BLaER1 treated with 17β-estradiol and CSF1 and Interleukin-3, amounts not matched to agents 10 nM and 100 nM (cell line): Measurements from ENCODE around the gene GPR146.

ENCODE experiments used
- H3K27ac ChIP-seq, 11 experiments: shearing (Covaris generic); formaldehyde crosslinking; 2 replicates each; pipeline ENCODE4 v1.8.1; 2022
- H3K27me3 ChIP-seq, 11 experiments: shearing (Covaris generic); formaldehyde crosslinking; 2 replicates each; pipeline ENCODE4 v1.8.1; 2022
- H3K36me3 ChIP-seq, 11 experiments: shearing (Covaris generic); formaldehyde crosslinking; 2 replicates each; pipeline ENCODE4 v1.8.1; 2022
- H3K4me1 ChIP-seq, 10 experiments: shearing (Covaris generic); formaldehyde crosslinking; 2 replicates each; pipeline ENCODE4 v1.8.1; 2022
- H3K4me2 ChIP-seq, 11 experiments: shearing (Covaris generic); formaldehyde crosslinking; 2 replicates each; pipeline ENCODE4 v1.8.1; 2022
- H3K4me3 ChIP-seq, 10 experiments: shearing (Covaris generic); formaldehyde crosslinking; 2 replicates each; pipeline ENCODE4 v1.8.1; 2022
- H3K9ac ChIP-seq, 11 experiments: shearing (Covaris generic); formaldehyde crosslinking; 2 replicates each; pipeline ENCODE4 v1.8.1; 2022
- H3K9me3 ChIP-seq, 11 experiments: shearing (Covaris generic); formaldehyde crosslinking; replicated peaks in 1 of 11; 2 replicates each; pipeline ENCODE4 v1.8.1; 2022
- H4K20me1 ChIP-seq, 11 experiments: shearing (Covaris generic); formaldehyde crosslinking; 2 replicates each; pipeline ENCODE4 v1.8.1; 2022
- Cebpa-rat ChIP-seq, 11 experiments: shearing (Covaris generic); IDR thresholded peaks; 2 replicates each; pipeline ENCODE4 v1.8.1; 2022

The GPR146 gene

DNA sequence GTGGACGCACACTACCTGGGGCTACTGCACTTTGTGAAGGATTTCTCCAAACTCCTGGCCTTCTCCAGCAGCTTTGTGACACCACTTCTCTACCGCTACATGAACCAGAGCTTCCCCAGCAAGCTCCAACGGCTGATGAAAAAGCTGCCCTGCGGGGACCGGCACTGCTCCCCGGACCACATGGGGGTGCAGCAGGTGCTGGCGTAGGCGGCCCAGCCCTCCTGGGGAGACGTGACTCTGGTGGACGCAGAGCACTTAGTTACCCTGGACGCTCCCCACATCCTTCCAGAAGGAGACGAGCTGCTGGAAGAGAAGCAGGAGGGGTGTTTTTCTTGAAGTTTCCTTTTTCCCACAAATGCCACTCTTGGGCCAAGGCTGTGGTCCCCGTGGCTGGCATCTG, 14.0 kb downstream of the GPR146 start:
- Histone ChIP-seq H3K9me3 (no peaks in the 10 kb centered on the region), H3K9ac (peak overlapping the region in 8 of 11 experiments; percentile 10 to 58 (median 27); a peak in 11 of 22 replicates), H3K36me3 (peaks cover 0 to 15% (median 10%) of the 10 kb centered on the region in 11 experiments; a peak in 14 of 22 replicates), H3K4me3 (no peak overlapping the region), H4K20me1 (peaks cover 0 to 81% (median 50%) of the 10 kb centered on the region in 11 experiments; a peak in 18 of 22 replicates), H3K4me1 (peaks cover 91 to 96% (median 95%) of the 10 kb centered on the region in 10 experiments), H3K27me3 (peaks cover 0 to 25% (median 0%) of the 10 kb centered on the region in 11 experiments; a peak in 4 of 22 replicates), H3K27ac (peak overlapping the region in 8 of 11 experiments; percentile 12 to 92 (median 56); a peak in 14 of 22 replicates), H3K4me2 (peak overlapping the region; percentile 47 to 100 (median 100))
- no peak for TF ChIP-seq Cebpa-rat (IDR thresholded peaks at IDR 0.05)

- TF ChIP-seq Cebpa-rat (IDR thresholded peaks at IDR 0.05) = no peak
- Histone ChIP-seq H3K4me3 (no peak overlapping the region), H3K27me3 (peaks cover 0 to 25% (median 0%) of the 10 kb centered on the region in 11 experiments; a peak in 4 of 22 replicates), H4K20me1 (peaks cover 0 to 85% (median 55%) of the 10 kb centered on the region in 11 experiments; a peak in 18 of 22 replicates), H3K9me3 (no peaks in the 10 kb centered on the region), H3K4me2 (peak overlapping the region; percentile 47 to 100 (median 100)), H3K9ac (peak overlapping the region in 8 of 11 experiments; percentile 10 to 66 (median 39); a peak in 13 of 22 replicates), H3K4me1 (peaks cover 86 to 96% (median 95%) of the 10 kb centered on the region in 10 experiments), H3K27ac (peak overlapping the region in 10 of 11 experiments; percentile 9 to 92 (median 44); a peak in 15 of 22 replicates), H3K36me3 (peaks cover 0 to 15% (median 10%) of the 10 kb centered on the region in 11 experiments; a peak in 14 of 22 replicates)
These were observed 14.5 kb downstream of the GPR146 start for GRCh38 chr7:1058821-1059199.

DNA sequence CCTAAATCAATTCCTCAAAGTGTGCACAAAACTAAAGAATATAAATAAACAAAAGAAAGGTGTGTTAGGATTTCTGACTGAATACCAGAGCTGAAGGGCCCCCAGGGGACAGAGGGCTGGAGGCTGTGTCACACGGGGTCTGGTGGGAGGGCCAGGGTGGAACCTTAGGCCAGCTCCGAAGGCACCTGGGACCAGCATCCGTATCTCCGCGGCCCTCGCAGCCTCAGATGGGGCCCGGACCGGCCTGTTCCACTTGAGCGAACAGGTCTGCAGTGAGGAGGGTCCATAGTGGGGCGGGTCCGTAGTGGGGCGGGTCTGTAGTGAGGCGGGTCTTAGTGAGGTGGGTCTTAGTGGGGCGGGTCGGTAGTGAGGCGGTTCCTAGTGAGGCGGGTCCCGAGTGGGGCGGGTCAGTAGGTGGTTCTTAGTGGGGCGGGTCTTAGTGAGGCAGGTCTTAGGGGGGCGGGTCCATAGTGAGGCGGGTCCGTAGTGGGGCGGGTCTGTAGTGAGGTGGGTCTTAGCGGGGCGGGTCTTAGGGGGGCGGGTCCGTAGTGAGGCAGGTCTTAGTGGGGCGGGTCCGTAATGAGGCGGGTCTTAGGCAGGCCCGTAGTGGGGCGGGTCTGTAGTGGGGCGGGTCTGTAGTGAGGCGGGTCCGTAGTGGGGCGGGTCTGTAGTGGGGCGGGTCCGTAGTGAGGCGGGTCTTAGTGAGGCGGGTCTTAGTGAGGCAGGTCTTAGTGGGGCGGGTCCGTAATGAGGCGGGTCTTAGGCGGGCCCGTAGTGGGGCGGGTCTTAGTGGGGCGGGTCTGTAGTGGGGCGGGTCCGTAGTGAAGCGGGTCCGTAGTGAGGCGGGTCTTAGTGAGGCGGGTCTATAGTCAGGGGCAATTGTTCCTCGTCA, 15.1 kb downstream of the GPR146 start:
- peaks cover 0 to 85% (median 61%) of the 10 kb centered on the region in 11 experiments; a peak in 18 of 22 replicates for H4K20me1 ChIP-seq
- H3K4me2 ChIP-seq = peak overlapping the region; percentile 72 to 100 (median 100)
- no peak for TF ChIP-seq Cebpa-rat (IDR thresholded peaks at IDR 0.05)
- H3K9ac ChIP-seq = peak overlapping the region in 8 of 11 experiments; percentile 2 to 66 (median 44); a peak in 13 of 22 replicates
- peaks cover 0 to 25% (median 0%) of the 10 kb centered on the region in 11 experiments; a peak in 4 of 22 replicates for H3K27me3 ChIP-seq
- no peaks in the 10 kb centered on the region for H3K9me3 ChIP-seq
- H3K4me1 ChIP-seq = peaks cover 80 to 96% (median 93%) of the 10 kb centered on the region in 10 experiments
- H3K36me3 ChIP-seq = peaks cover 0 to 15% (median 10%) of the 10 kb centered on the region in 11 experiments; a peak in 14 of 22 replicates
- H3K4me3 ChIP-seq = peak overlapping the region in 3 of 10 experiments; percentile 10 to 49 (median 25); a peak in 2 of 20 replicates
- peak overlapping the region in 10 of 11 experiments; percentile 9 to 92 (median 46); a peak in 17 of 22 replicates for H3K27ac ChIP-seq

GRCh38 chr7:1060315-1061072, 16.1 kb downstream of the GPR146 start:
- Histone ChIP-seq H3K27ac (peak overlapping the region in 10 of 11 experiments; percentile 2 to 66 (median 44); a peak in 16 of 22 replicates), H3K4me2 (peak overlapping the region; percentile 72 to 96 (median 94)), H3K4me1 (peaks cover 73 to 96% (median 93%) of the 10 kb centered on the region in 10 experiments), H3K27me3 (peaks cover 0 to 22% (median 0%) of the 10 kb centered on the region in 11 experiments; a peak in 4 of 22 replicates), H4K20me1 (peaks cover 0 to 85% (median 69%) of the 10 kb centered on the region in 11 experiments; a peak in 18 of 22 replicates), H3K36me3 (peaks cover 0 to 15% (median 10%) of the 10 kb centered on the region in 11 experiments; a peak in 14 of 22 replicates), H3K4me3 (peak overlapping the region in 6 of 10 experiments; percentile 10 to 49 (median 26); a peak in 10 of 20 replicates), H3K9ac (peak overlapping the region; percentile 15 to 66 (median 37); a peak in 19 of 22 replicates), H3K9me3 (no peaks in the 10 kb centered on the region)
- no peak for TF ChIP-seq Cebpa-rat (IDR thresholded peaks at IDR 0.05)

DNA sequence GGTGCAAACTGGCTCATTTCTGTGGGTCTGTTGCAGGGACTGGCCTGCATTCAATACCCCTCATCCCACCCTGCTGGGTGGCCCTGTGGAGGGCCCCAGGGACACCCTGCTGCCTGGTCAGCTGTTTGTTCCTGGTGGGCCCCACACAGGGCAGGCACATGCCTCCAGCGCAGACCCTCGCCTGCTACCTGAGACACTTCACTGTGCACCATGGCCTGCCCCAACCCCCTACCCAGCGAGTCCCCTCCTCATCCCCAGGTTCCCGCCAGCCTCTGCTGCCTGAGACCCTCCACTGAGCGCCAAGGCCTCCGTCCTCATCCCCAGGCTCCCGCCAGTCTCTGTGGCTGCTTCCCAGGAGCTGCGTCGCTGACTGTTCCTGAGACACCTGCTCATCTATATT, 16.8 kb downstream of the GPR146 start:
- Histone ChIP-seq H3K9me3 (no peaks in the 10 kb centered on the region), H3K27ac (peak overlapping the region in 3 of 11 experiments; percentile 13 to 66 (median 28); a peak in 4 of 22 replicates), H3K4me2 (peak overlapping the region; percentile 72 to 96 (median 94)), H3K4me3 (peak overlapping the region in 3 of 10 experiments; percentile 10 to 49 (median 25); a peak in 2 of 20 replicates), H3K36me3 (peaks cover 0 to 15% (median 10%) of the 10 kb centered on the region in 11 experiments; a peak in 14 of 22 replicates), H3K9ac (peak overlapping the region in 6 of 11 experiments; percentile 15 to 66 (median 51); a peak in 11 of 22 replicates), H3K4me1 (peaks cover 72 to 96% (median 93%) of the 10 kb centered on the region in 10 experiments), H3K27me3 (peaks cover 0 to 16% (median 0%) of the 10 kb centered on the region in 11 experiments; a peak in 4 of 22 replicates), H4K20me1 (peaks cover 0 to 84% (median 68%) of the 10 kb centered on the region in 11 experiments; a peak in 18 of 22 replicates)
- TF ChIP-seq Cebpa-rat (IDR thresholded peaks at IDR 0.05) = no peak

DNA sequence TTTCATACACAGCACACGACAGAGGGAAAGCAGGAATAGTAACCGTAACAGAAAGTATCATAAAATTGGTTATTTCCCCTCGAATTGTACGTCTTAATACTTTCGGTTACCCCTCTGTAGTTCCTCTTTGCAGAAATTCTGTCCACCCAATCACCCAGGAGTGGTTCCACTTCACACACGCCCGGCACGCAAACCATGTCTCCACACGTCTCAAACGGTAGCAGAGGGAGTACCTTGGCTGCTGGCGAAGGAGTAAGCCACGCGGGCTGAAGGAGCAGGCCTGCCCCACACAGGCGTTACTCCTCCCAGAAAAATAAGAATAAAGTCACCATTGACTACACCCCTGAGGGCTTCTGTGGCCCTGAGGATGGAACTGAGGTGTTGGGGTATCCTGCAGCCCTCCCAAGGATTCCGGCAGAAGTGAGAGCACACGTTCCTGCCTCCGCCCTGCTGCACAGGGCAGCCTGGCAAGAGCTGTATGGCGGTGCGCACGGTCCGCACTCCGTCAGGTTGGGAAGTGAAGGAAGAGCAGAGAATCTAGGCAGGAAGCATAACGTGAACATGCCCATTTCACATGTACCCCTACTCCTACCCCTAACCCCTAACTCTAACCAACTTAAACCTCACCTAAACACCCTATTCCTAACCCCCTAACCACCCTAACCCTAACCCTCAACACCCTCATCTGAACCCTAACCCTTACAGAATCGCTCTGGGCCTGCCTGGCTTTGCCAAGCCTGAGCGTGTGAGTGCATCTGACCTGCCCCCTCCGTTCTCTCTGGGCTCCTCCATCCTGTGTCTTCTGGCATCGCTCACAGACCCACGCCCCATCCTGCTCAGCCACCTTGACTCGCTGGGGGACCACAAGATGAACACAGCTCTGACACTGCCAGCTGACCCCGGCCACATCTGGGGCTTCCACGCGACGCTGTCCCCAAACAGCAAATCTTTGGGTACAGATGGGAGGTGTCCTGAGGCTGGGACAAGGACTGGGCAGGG, 18.2 kb downstream of the GPR146 start:
- no peak for TF ChIP-seq Cebpa-rat (IDR thresholded peaks at IDR 0.05)
- H3K27ac ChIP-seq = peak overlapping the region in 4 of 11 experiments; percentile 13 to 39 (median 32); a peak in 4 of 22 replicates

DNA sequence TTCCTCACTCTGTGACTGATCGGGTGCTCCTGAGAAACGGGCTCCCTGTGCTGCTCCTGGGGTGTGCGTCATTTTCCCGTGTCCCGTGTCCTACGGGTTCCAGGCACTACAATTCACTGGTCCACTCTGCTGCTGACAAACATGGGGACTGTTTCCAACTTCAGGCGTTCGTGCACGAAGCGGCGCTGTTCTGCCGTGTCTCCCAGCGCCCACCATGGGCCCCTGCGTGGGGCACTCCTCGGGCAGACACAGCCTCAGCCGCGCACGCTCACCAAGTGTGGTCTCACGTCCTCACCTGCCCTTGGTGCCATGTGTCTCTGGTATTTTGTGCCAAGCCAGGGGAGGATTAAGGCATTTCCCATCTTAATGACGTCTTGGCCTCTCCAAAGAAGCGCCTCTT, 19.0 kb downstream of the GPR146 start:
- peaks cover 50 to 79% (median 75%) of the 10 kb centered on the region in 10 experiments for H3K4me1 ChIP-seq
- no peak overlapping the region for H3K27ac ChIP-seq
- peaks cover 0 to 15% (median 0%) of the 10 kb centered on the region in 11 experiments; a peak in 4 of 22 replicates for H3K27me3 ChIP-seq
- peaks cover 0 to 3% (median 1%) of the 10 kb centered on the region in 11 experiments; a peak in 9 of 22 replicates for H3K36me3 ChIP-seq
- peaks cover 0 to 81% (median 60%) of the 10 kb centered on the region in 11 experiments; a peak in 18 of 22 replicates for H4K20me1 ChIP-seq
- no peak for TF ChIP-seq Cebpa-rat (IDR thresholded peaks at IDR 0.05)
- peak overlapping the region in 9 of 11 experiments; percentile 87 to 96 (median 94); a peak in 17 of 22 replicates for H3K4me2 ChIP-seq
- H3K9me3 ChIP-seq = no peaks in the 10 kb centered on the region
- no peak overlapping the region; a peak in 3 of 22 replicates for H3K9ac ChIP-seq
- H3K4me3 ChIP-seq = no peak overlapping the region

More for the DNA sequence above, 18.2 kb downstream of the GPR146 start:
- Histone ChIP-seq H3K4me1 (peaks cover 58 to 87% (median 83%) of the 10 kb centered on the region in 10 experiments), H4K20me1 (peaks cover 0 to 82% (median 68%) of the 10 kb centered on the region in 11 experiments; a peak in 18 of 22 replicates), H3K9ac (peak overlapping the region in 9 of 11 experiments; percentile 1 to 63 (median 20); a peak in 10 of 22 replicates), H3K9me3 (no peaks in the 10 kb centered on the region), H3K4me2 (peak overlapping the region; percentile 72 to 96 (median 94)), H3K4me3 (no peak overlapping the region), H3K36me3 (peaks cover 0 to 11% (median 9%) of the 10 kb centered on the region in 11 experiments; a peak in 14 of 22 replicates), H3K27me3 (peaks cover 0 to 15% (median 0%) of the 10 kb centered on the region in 11 experiments; a peak in 4 of 22 replicates)
